Mesenchymal stem cell (in vitro differentiated cells and primary cell): Measurements from ENCODE around the gene EGLN2.
"Not testable (repeated sequence)": the region's sequence is repeated elsewhere in the genome, so short reads cannot be mapped to it uniquely, and the experiment has no call there.

Source experiments
- DNase-seq: peaks from one replicate; pipeline ENCODE4 v3.0.0-alpha.2; 2013
- H2AFZ ChIP-seq: one replicate; pipeline ENCODE4 v1.6.1; 2013; ENCODE audit warnings: low read depth, mild to moderate bottlenecking, control low read depth, inconsistent platforms, low read length, moderate library complexity
- H2AK5ac ChIP-seq: 2 replicates; pipeline ENCODE4 v1.6.1; 2013; ENCODE audit warnings: low read length, moderate library complexity, mild to moderate bottlenecking, inconsistent platforms; ENCODE audit not compliant: severe bottlenecking
- H2BK120ac ChIP-seq: one replicate; pipeline ENCODE4 v1.6.1; 2013; ENCODE audit warnings: low read depth, mild to moderate bottlenecking, inconsistent platforms, low read length, moderate library complexity
- H2BK12ac ChIP-seq, 2 experiments: one replicate each; pipeline ENCODE4 v1.6.1; 2013; ENCODE audit warnings: inconsistent platforms in 2 of 2, low read length in 2 of 2, mild to moderate bottlenecking in 2 of 2, moderate library complexity in 2 of 2, control low read depth in 1 of 2
- H2BK15ac ChIP-seq: one replicate; pipeline ENCODE4 v1.6.1; 2013; ENCODE audit warnings: mild to moderate bottlenecking, low read depth, inconsistent platforms; ENCODE audit not compliant: poor library complexity, severe bottlenecking
- H2BK5ac ChIP-seq: 2 replicates; pipeline ENCODE4 v1.6.1; 2013; ENCODE audit warnings: low read depth, mild to moderate bottlenecking, low read length, control low read depth, inconsistent platforms; ENCODE audit not compliant: poor library complexity, severe bottlenecking
- H3K14ac ChIP-seq, 2 experiments: one replicate each; pipeline ENCODE4 v1.6.1; 2013; ENCODE audit warnings: inconsistent platforms in 2 of 2, low read length in 2 of 2, control low read depth in 1 of 2, mild to moderate bottlenecking in 1 of 2, moderate library complexity in 1 of 2
- H3K18ac ChIP-seq, 2 experiments: one replicate each; pipeline ENCODE4 v1.6.1; 2013; ENCODE audit warnings: inconsistent platforms in 2 of 2, low read length in 2 of 2, control low read depth in 1 of 2, low read depth in 1 of 2, mild to moderate bottlenecking in 1 of 2
- H3K23ac ChIP-seq, 2 experiments: one replicate each; pipeline ENCODE4 v1.6.1; 2013; ENCODE audit warnings: inconsistent platforms in 2 of 2, low read length in 2 of 2, mild to moderate bottlenecking in 2 of 2, moderate library complexity in 2 of 2, control low read depth in 1 of 2
- H3K27ac ChIP-seq: 2 replicates; pipeline ENCODE4 v1.5.1; 2013; ENCODE audit warnings: mild to moderate bottlenecking, moderate library complexity, low read length, control low read depth, inconsistent platforms; ENCODE audit not compliant: poor library complexity, severe bottlenecking
- H3K27me3 ChIP-seq, 2 experiments: 2 replicates each; pipeline versions ENCODE4 v1.6.1 to v1.7.0; 2013; ENCODE audit warnings: low read length in 2 of 2, mild to moderate bottlenecking in 2 of 2, moderate library complexity in 2 of 2, control low read depth in 1 of 2, inconsistent platforms in 1 of 2; ENCODE audit not compliant: control insufficient read depth in 1 of 2, insufficient read depth in 1 of 2
- H3K36me3 ChIP-seq, 2 experiments: 2 replicates each; pipeline versions ENCODE4 v1.6.1 to v1.7.0; 2013; ENCODE audit warnings: low read length in 2 of 2, control low read depth in 1 of 2, inconsistent platforms in 1 of 2, low read depth in 1 of 2, mild to moderate bottlenecking in 1 of 2; ENCODE audit not compliant: insufficient read depth in 2 of 2, control insufficient read depth in 1 of 2
- H3K4ac ChIP-seq, 2 experiments: one replicate each; pipeline ENCODE4 v1.6.1; 2013; ENCODE audit warnings: inconsistent platforms in 2 of 2, low read length in 2 of 2, mild to moderate bottlenecking in 2 of 2, moderate library complexity in 2 of 2, control low read depth in 1 of 2, low read depth in 1 of 2
- H3K4me1 ChIP-seq: 2 replicates; pipeline ENCODE4 v1.6.1; 2013; ENCODE audit warnings: low read depth, low read length, control low read depth; ENCODE audit not compliant: control insufficient read depth, insufficient read depth
- H3K4me2 ChIP-seq: 2 replicates; pipeline ENCODE4 v1.6.1; 2013; ENCODE audit warnings: low read length, mild to moderate bottlenecking, inconsistent platforms; ENCODE audit not compliant: poor library complexity, severe bottlenecking
- H3K4me3 ChIP-seq, 2 experiments: 2 replicates each; pipeline versions ENCODE4 v1.5.1 to v1.7.0; 2013; ENCODE audit warnings: low read length in 2 of 2, mild to moderate bottlenecking in 2 of 2, control low read depth in 1 of 2, low read depth in 1 of 2; ENCODE audit not compliant: insufficient read depth in 1 of 2
- H3K79me1 ChIP-seq: replicated peaks from 2 replicates; pipeline ENCODE4 v1.6.1; 2013; ENCODE audit warnings: mild to moderate bottlenecking, control low read depth, low read length, inconsistent platforms; ENCODE audit not compliant: poor library complexity, severe bottlenecking
- H3K9ac ChIP-seq: 2 replicates; pipeline ENCODE4 v1.7.0; 2013; ENCODE audit warnings: mild to moderate bottlenecking, low read length, moderate library complexity
- H3K9me3 ChIP-seq: 2 replicates; pipeline ENCODE4 v1.7.0; 2013; ENCODE audit warnings: mild to moderate bottlenecking, low read length; ENCODE audit not compliant: control insufficient read depth
- H4K8ac ChIP-seq: one replicate; pipeline ENCODE4 v1.6.1; 2013; ENCODE audit warnings: inconsistent platforms, mild to moderate bottlenecking, low read length, moderate library complexity
- H4K91ac ChIP-seq: one replicate; pipeline ENCODE4 v1.6.1; 2013; ENCODE audit warnings: mild to moderate bottlenecking, low read length, inconsistent platforms
- WGBS: methylation state at CpG from one replicate; pipeline ENCODE4 v1.1.7; 2013; ENCODE audit warnings: mixed read lengths; 5-methylcytosine and 5-hydroxymethylcytosine counted together

The EGLN2 gene

DNA sequence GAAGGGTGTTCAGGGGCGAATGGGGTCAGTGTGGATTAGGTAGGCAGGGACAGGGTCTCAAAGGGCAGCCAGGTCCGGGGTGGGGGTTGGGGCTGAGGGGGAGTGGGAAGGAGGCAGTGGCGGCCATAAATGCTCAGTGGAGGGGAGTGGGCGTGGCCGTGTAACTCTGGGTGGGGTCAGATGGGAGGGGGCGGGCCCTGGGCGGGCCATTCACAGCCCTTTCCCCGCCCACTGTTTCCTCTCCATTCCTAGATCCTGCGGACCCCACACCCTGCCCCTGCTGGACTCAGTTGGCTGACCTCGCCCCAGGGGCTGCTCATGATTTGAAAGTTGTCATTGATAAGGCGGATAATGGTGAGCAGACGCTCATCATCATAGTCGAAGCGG, 27.3 kb downstream of the EGLN2 start:
- not testable (repeated sequence) for H2AFZ ChIP-seq, H3K4me3 ChIP-seq, H3K4ac ChIP-seq, H3K27ac ChIP-seq, H2BK120ac ChIP-seq, H3K23ac ChIP-seq, H3K79me1 ChIP-seq, H3K9ac ChIP-seq, H3K18ac ChIP-seq, H2BK5ac ChIP-seq, H3K14ac ChIP-seq, H4K91ac ChIP-seq, H3K9me3 ChIP-seq, H2AK5ac ChIP-seq, H4K8ac ChIP-seq, H2BK12ac ChIP-seq, DNase-seq, H3K4me2 ChIP-seq, H3K27me3 ChIP-seq, H2BK15ac ChIP-seq
- WGBS: 97% methylated on average over 6 of the region's 14 CpGs
- H3K4me1 ChIP-seq: peaks cover 10% of the 10 kb centered on the region
- H3K36me3 ChIP-seq: peaks cover 11 to 28% of the 10 kb centered on the region in 2 experiments

DNA sequence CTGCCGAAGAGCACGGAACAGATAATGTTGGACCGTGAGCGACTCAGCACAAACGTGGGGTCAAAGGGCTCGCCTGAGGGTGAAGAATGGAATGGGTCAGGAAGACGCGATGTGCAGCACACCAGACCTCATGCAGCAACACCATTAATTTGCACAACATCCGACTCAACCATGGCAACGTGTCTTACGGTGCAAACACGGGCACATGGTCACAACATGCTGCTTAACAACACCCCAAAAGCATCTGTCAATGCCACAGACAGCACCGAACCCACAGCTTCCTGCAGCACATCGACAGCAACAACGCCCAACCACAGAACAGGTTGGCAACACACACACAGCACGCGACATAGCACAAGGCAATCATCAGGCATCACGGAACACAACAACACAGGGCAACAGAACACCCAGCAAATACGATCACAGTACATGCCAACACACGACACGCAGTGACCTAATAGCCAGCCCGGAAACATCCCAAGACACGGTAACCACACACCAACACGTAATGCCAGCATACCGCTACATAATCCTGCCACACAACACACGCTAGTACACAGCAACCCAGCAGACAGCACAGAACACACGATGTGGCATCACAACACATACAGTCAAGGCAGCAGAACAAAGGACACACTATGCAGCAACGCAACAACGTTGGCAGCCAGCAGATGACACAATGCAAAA, 27.9 kb downstream of the EGLN2 start:
- H4K8ac ChIP-seq, H3K4me2 ChIP-seq, H2BK120ac ChIP-seq, H3K23ac ChIP-seq, H3K9me3 ChIP-seq, H2AFZ ChIP-seq, H3K18ac ChIP-seq, H2BK12ac ChIP-seq, H3K79me1 ChIP-seq, H4K91ac ChIP-seq, H3K4me3 ChIP-seq, H2AK5ac ChIP-seq, H3K27me3 ChIP-seq, DNase-seq, H2BK15ac ChIP-seq, H2BK5ac ChIP-seq, H3K27ac ChIP-seq, H3K14ac ChIP-seq, H3K9ac ChIP-seq, H3K4ac ChIP-seq: not testable (repeated sequence)
- Histone ChIP-seq H3K36me3 (peaks cover 11 to 28% of the 10 kb centered on the region in 2 experiments), H3K4me1 (peaks cover 13% of the 10 kb centered on the region)
- WGBS: 97% methylated on average over 29 of the region's 29 CpGs

DNA sequence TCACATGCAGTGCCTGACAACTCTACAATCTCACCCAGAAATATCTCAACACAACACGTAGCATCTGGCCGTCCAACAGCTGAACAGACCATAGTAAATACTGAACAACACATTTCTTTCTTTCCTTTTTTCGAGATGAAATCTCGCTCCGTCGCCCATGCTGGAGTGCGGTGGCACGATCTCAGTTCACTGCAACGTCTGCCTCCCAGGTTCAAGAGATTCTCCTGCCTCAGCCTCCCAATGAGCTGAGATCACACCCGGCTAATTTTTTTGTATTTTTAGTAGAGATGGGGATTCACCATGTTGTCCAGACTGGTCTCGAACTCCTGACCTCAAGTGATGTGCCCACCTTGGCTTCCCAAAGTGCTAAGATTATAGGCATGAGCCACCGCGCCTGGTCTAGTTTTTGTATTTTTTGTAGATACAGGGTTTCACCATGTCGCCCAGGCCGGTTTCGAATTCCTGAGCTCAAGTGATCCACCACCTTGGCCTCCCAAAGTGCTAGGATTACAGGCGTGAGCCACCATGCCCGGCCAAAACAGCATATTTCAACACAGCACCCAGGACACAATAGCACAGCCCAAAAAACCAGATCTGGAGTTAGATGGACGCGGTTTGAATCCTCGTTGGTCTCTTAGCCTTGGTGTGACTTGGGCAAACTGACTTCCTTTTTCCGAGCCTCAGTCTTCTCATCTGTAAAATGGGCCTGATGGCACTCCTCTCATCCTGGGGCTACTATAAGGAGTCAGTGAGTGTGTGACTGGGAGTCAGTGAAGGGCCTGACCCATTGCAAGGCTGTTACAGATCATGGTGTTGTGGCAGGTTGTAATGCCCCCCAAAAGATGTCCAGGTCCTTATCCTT, 28.6 kb downstream of the EGLN2 start:
- no peak overlapping the region for H4K8ac ChIP-seq
- H3K27me3 ChIP-seq: no peaks in the 10 kb centered on the region
- H2BK5ac ChIP-seq: no peak overlapping the region
- no peak overlapping the region for H2BK12ac ChIP-seq
- DNase-seq: no peak
- no peaks in the 10 kb centered on the region for H3K79me1 ChIP-seq
- no peak overlapping the region for H3K18ac ChIP-seq
- H2BK15ac ChIP-seq: no peak overlapping the region
- H2BK120ac ChIP-seq: no peak overlapping the region
- H3K36me3 ChIP-seq: peaks cover 11 to 28% of the 10 kb centered on the region in 2 experiments
- no peak overlapping the region for H3K4me3 ChIP-seq
- 97% methylated on average over 22 of the region's 22 CpGs for WGBS
- no peak overlapping the region for H3K23ac ChIP-seq
- H3K4me2 ChIP-seq: no peak overlapping the region
- H3K9ac ChIP-seq: no peak overlapping the region
- peaks cover 8% of the 10 kb centered on the region for H3K4me1 ChIP-seq
- H4K91ac ChIP-seq: no peak overlapping the region
- no peak overlapping the region for H3K27ac ChIP-seq
- H2AFZ ChIP-seq: no peak overlapping the region
- H3K4ac ChIP-seq: no peak overlapping the region
- no peak overlapping the region for H3K14ac ChIP-seq
- no peak overlapping the region for H2AK5ac ChIP-seq
- H3K9me3 ChIP-seq: no peaks in the 10 kb centered on the region

DNA sequence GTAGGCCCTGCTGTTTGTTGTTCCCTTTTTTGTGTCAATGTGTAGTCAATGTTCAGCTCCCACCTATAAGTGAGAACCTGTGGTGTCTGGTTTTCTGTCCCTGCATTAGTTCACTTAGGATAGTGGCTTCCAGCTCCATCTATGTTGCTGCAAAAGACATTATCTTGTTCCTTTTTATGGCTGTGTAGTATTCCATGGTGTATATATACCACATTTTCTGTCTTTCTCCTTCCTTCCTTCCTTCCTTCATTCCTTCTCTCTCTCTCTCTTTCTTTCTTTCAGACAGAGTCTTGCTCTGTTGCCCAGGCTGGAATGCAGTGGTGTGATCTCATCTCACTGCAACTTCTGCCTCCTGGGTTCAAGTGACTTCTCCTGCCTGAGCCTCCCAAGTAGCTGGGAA, 30.2 kb downstream of the EGLN2 start:
- Histone ChIP-seq H3K27ac (no peak overlapping the region), H3K4me2 (no peak overlapping the region), H4K8ac (no peak overlapping the region), H3K4me1 (peaks cover 2% of the 10 kb centered on the region), H2AK5ac (no peak overlapping the region), H3K14ac (no peak overlapping the region), H2BK5ac (no peak overlapping the region), H3K27me3 (no peaks in the 10 kb centered on the region), H2BK15ac (no peak overlapping the region), H3K9ac (no peak overlapping the region), H3K18ac (no peak overlapping the region), H3K4me3 (no peak overlapping the region), H2BK120ac (no peak overlapping the region), H3K79me1 (no peaks in the 10 kb centered on the region), H3K9me3 (no peaks in the 10 kb centered on the region), H3K23ac (no peak overlapping the region), H3K4ac (no peak overlapping the region), H3K36me3 (peaks cover 11 to 28% of the 10 kb centered on the region in 2 experiments), H2BK12ac (no peak overlapping the region), H2AFZ (no peak overlapping the region), H4K91ac (no peak overlapping the region)
- no peak for DNase-seq
